GM18526 (cell line): ENCODE results near the gene ASTN1.

ENCODE experiments used
- POLR2A ChIP-seq: IDR thresholded peaks from 3 replicates; pipeline ENCODE4 v1.6.1; 2011; ENCODE audit not compliant: insufficient read length; ENCODE audit errors: extremely low read depth

Gene ASTN1

DNA sequence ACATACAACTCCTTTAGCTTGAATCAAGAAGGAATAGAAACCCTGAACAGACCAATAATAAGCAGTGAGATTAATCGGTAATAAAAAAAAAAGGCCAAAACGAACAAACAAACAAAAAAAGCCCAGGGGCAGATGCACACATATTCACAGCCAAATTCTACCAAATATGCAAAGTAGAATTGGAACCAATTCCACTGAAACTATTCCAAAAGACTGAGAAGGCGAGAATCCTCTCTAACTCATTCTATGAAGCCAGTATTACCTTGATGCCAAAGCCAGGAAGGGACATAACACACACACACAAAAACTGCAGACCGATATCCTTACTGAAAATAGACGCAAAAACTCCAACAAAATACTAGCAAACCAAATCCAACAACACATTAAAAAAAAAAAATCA is 161.6 kb downstream of the ASTN1 start:
- no peak for TF ChIP-seq POLR2A

DNA sequence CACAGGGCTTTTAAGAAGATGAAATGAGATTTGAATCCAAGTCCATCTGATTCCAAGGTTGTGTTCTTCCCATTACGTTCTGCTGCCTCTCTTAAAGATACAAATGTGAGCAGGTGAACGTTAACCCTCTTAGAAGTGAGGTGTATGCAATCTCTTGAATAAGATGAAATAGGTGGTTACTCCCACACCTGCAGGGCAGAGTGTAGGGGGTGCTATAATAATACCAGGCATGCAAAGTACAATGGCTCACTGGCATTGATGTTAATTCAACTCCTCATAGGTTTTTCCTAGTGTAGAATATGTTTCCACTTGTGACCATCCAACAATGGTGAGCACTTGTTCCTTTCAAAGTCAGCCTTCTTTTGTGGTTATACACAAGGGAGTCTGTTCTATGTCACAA is 163.0 kb downstream of the ASTN1 start:
- TF ChIP-seq POLR2A, result no peak

DNA sequence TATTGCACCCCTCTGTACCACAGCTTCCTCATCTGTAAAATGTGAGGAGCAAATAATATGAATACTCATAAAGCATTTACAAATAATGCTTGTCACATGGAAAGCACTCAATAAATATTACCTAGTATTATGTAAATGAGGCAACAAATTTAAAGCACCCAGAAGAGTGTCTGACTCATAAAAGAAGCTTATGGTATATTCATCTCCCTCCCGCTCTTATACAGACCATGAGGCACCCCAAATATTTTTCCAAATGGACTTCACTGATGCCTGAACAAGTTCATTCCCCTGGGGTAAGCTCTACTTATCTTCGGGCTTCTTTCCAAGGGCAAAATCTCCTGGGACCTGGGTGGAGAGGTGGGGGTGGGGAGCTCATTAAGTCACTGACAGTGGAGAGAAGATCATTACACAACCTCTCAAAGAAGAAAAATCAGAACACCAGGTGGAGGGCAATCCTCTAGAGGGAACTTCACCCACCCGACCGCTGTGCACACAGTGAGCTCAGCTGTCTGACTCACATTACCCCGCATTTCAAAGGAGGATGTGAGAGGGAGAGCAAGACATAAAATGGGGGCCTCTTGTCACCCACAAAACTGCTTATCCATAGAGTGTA is 166.2 kb downstream of the ASTN1 start:
- TF ChIP-seq POLR2A, result no peak

DNA sequence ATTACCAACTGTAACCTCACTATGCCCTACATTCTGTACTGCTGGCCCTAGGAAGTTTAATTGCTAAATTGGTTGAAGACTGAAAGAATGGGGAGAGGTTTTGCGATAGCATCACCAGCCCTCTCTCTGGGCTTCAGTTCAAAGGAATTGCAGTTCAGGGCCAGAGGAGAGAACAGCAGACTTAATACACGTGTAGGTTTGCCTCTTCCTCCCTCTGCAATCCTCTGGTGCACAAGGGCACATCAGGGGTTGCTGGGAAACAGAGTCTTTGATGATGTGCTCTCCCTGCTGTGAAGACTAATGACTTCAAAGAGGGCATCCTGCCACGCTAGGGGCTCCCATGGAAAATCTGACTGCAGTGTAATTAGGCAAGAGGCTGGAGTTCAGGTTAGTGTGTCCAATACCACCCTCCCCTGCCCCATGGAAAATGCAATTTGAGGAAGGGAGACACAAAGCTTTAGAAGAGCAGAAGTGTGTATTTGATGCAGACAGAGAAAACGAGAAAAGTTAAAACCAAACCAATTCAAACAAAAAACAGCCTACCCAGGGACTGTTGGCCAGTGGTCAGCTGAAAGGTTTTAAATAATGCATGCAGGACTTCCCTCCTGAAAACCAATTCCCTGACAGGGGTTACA is 167.9 kb downstream of the ASTN1 start:
- no peak for TF ChIP-seq POLR2A

DNA sequence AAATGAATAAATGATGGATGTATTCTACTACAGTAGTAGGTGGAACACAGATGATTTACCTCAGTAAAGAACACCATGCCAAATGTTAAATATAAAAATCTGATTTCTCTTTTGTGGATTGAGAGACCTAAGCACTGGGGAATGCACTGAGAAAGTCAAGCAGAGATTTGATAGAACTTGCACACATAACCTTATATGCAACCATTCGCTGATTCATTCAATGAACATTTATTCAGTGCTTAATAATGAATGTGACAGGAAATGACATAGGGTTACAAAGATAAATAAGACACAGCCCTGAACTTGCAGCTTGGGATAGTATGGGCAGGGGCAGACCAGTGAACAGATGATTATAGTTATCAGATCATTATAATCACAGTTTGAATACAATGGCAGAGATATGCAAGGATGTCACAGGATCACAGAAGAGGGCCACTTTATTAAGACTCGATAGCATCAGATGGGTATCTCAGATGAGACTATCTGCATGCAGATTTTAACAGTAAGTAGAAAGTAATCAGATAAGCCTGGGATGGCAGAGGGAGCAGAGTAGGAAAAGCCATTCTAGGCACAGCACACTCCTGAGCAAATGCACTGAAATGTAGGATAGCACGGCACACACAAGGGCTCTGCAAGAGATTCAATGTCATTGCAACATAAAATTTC is 169.4 kb downstream of the ASTN1 start:
- no peak for TF ChIP-seq POLR2A

DNA sequence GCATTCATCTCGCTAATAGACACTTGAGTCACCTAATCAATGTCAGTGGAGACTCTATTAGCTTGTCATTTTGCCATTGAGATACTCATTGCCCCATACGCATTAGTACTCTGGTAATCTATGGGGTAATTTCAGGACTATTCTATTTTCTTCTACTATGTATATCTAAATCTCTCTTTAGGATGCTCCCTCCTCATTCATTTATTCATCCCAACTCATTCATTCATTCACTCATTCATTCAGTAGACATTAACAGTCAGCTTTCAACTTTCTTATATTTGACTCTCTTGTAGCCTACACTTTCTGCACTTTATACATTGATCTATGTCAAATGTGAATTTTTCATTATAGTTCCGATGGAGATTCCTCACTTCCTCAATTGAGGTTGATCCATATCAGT is 170.9 kb downstream of the ASTN1 start:
- TF ChIP-seq POLR2A, result no peak

DNA sequence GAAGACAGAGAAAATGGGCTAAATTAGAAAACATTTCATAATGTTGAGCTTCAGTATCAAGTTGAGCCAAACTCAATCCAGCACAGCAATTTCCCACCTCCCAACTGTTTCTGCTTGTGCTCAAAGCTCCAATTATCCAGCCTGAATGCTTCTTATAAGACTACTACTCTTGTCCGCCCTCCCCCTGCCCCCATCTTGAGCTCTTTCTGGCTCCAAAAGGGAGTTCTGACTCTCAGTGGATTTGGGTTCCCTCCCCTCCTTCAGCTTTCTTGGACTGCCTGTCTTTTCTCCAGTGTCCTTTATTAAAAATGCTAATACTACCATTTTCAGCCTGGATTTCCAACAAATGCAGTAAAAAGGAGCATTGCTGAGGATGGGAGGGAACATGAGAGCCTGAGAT is 174.8 kb downstream of the ASTN1 start:
- TF ChIP-seq POLR2A, result no peak

DNA sequence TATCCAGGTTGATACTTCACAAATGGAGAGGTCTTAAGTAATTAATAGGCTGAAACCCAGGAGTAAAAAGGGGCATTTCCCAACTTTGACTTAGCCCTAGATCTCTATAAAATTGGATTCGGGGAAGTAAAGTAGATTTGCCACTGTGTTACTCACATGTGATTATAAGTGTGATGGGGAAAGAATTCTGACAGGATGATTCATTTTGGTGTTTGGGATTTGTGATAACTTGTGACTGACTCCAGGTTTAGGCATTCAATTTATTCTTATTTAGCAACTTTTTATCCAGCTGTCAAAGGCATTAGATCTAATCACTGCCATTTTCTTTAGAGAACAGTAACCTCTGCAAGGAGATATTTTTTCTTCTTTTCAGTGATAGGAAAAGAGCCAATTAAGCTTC is 175.5 kb downstream of the ASTN1 start:
- no peak for TF ChIP-seq POLR2A

DNA sequence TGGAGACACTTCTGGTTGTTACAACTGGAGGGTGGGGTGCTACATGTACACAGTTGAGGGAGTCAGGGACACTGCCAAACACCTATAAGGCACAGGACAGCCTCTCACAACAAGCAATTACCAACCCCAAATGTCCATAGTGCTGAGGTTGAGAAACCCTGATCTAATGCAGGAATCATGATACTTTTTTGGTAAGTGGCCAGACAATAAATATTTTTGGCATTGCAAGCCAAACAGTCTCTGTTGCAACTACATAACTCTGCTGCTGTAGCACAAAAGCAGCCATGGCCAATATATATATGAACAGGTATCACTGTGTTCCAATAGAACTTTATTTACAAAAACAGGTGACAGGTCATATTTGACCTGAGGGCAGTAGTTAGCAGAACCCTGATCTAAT is 177.5 kb downstream of the ASTN1 start:
- no peak for TF ChIP-seq POLR2A

DNA sequence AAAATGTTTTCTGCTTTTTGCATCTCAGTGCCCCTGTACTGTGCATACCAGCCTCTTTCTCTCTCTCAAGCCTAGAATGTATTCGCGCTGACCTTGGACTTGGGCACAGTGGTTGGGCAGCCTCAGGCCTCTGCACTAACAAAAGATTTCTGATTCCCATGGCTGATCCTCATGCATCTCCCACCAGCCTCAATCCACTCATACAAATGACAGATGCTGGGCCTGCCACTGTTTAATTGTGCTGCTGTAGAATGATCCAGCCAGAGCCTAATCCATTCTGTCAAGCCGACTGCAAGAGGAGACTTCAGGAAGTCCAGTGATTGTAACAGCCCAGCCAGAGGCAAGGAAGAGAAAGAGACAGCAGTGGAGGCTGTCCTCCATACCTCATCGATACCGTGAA is 180.8 kb downstream of the ASTN1 start:
- TF ChIP-seq POLR2A, result no peak

DNA sequence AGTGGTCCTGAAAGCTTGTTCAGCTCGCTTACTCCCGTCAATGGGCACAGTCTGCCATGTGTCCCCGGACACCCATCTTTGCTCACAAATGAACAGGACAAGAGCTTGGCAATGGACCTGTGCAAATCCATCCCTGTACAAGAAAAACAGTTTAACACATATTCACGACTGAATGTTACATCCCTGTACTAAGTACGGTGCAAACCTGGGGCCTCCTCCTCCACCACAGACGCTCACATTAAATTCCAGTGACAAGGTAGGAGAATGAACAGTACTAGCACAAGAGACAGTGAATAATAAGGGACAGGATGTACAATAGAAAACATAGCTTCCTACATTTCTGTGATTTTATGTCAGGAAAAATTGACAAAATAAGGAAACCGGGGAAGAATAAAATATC is 187.7 kb downstream of the ASTN1 start:
- TF ChIP-seq POLR2A, result no peak

DNA sequence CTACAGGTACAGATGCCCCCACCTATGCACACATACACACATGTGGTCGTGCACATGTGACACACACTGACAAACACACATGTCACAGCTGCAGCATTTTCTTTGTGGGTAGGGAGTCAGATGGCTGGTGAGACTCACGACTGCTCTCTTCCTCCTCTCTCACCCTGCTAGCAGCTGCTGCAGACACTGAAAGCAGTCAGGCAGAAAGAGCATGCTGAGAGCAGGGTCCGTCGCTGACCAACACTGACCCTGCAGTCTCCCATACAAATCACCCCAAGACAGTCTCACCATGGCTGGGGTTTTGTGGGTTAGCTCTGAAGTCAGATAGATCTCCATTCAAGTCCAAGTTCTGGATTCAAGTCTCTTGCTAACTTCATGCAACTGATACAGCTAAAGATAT is 188.3 kb downstream of the ASTN1 start:
- TF ChIP-seq POLR2A, result no peak

DNA sequence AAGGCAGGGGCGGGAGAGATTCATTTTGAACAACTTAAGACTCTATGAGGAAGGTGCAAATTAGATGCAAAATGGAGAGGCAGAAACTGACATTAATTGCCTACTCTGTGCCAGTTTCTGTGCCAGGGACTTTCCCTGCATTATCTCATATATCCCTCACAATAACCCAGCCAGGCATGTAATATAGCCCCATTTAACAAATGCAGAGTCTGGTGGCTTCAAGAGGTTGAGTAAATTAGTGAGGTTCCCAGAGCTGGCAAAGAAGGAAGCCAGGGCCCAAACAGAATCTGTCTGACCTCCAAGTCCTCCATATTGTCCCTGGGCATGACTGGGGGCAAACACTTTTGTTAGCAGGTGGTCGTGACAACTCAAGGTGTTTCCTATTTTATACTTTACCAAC is 199.8 kb downstream of the ASTN1 start:
- no peak for TF ChIP-seq POLR2A

DNA sequence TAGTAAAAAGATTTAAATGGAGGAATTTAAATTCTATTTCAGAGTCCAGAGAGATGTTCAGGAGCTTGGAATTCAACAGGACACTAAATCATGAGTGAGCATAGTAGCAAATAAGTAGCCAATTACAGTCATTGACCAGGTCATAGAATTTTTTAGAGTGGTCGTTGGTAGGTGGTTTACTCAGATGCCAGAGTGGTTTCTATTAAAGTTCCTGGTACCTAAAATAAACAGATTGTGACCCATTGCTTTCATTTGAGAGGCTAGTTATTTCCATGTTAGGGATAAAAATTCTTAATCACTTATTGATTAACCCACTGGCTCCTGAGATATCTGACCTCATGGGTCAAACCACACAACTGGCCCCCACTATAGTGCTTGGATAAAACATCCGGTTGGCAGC is 201.3 kb downstream of the ASTN1 start:
- no peak for TF ChIP-seq POLR2A

DNA sequence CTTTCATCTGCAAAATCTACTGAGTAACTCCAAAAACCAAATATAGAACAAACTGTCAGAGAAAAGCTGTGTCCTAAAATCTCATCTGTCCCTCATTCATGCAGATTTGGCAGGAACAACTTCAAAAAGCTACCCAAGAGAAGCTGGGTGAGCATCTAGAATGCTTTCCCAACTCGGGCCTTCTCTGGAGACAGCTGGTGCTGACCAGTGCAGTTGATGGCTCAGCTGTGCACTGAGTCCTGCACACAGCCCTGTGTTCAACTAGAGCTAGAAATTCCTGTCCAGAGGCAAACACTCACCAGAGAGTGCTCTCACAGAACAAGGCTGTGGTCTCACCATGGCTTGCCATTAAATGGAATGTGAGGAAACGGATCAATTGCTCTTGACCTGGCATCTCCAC is 202.8 kb downstream of the ASTN1 start:
- no peak for TF ChIP-seq POLR2A

DNA sequence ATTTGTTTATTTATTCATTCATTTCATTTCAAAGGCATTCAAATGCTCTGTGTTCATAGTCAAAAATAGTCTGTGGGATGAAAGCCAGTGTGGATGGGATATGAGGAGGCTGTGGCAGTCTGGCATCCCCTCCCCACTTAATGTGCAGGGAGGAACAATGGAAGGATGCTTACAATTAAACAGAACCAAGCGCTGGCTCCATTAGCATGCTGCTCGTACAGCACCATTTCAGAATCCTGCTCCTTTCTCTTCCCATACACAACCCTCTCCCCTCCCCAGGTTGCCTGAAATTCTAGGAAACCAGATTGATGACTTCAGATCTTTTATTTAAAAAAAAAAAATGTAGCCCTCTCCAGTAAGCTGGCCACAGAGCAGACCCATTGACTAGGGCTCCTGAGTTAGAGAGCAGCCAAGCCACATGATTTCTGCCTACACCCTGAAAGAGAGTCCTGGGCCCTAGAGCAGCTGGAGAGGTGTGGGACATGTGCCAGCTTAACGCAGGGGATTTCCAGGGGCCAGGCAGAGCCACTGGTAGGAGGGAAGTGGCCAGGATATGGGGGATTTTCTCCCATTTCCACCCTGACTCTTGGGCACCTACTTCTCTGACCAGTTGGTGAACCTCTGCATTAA is 205.2 kb downstream of the ASTN1 start:
- TF ChIP-seq POLR2A, result no peak
